Measurements from ENCODE around the gene CXXC4.

The CXXC4 gene

GRCh38 chr4:104490096-104490769, 4.5 kb downstream of the CXXC4 start:
- no peak for DNase-seq (ENCODE audit: low read depth)
- TF ChIP-seq CTCF (IDR thresholded peaks at IDR 0.05; ENCODE audit: control insufficient read depth, extremely low read depth, insufficient read depth), result no peak
- peak overlapping the region; percentile 50; the same call in 1 of the 2 replicates for H3K4me3 ChIP-seq (ENCODE audit: low read depth, low read length)

GRCh38 chr4:104489731-104490095, 5.0 kb downstream of the CXXC4 start:
- DNase-seq (ENCODE audit: low read depth), result no peak
- no peak for TF ChIP-seq CTCF (IDR thresholded peaks at IDR 0.05; ENCODE audit: control insufficient read depth, extremely low read depth, insufficient read depth)
- H3K4me3 ChIP-seq (ENCODE audit: low read depth, low read length), result no peak overlapping the region

- DNase-seq (ENCODE audit: low read depth), result no peak
- TF ChIP-seq CTCF (IDR thresholded peaks at IDR 0.05; ENCODE audit: control insufficient read depth, extremely low read depth, insufficient read depth), result no peak
- H3K4me3 ChIP-seq (ENCODE audit: low read depth, low read length), result no peak overlapping the region
Observed at GRCh38 chr4:104488151-104488550, 6.5 kb downstream of the CXXC4 start.

- no peak for DNase-seq (ENCODE audit: low read depth)
- no peak overlapping the region for H3K4me3 ChIP-seq (ENCODE audit: low read depth, low read length)
- no peak for TF ChIP-seq CTCF (IDR thresholded peaks at IDR 0.05; ENCODE audit: control insufficient read depth, extremely low read depth, insufficient read depth)
Observed at GRCh38 chr4:104486716-104487504, 7.8 kb downstream of the CXXC4 start.

- no peak overlapping the region for H3K4me3 ChIP-seq (ENCODE audit: low read depth, low read length)
- no peak for DNase-seq (ENCODE audit: low read depth)
- TF ChIP-seq CTCF (IDR thresholded peaks at IDR 0.05; ENCODE audit: control insufficient read depth, extremely low read depth, insufficient read depth), result no peak
Observed at GRCh38 chr4:104475652-104476051, 19.0 kb downstream of the CXXC4 start.

GRCh38 chr4:104472766-104473165, 21.9 kb downstream of the CXXC4 start:
- no peak for TF ChIP-seq CTCF (IDR thresholded peaks at IDR 0.05; ENCODE audit: control insufficient read depth, extremely low read depth, insufficient read depth)
- DNase-seq (ENCODE audit: low read depth), result no peak
- no peak overlapping the region for H3K4me3 ChIP-seq (ENCODE audit: low read depth, low read length)
